Middle frontal gyrus (tissue), 1 donor: ENCODE measurements around the gene CNNM2.
"Not testable (repeated sequence)": the region's sequence is repeated elsewhere in the genome, so short reads cannot be mapped to it uniquely, and the experiment has no call there.

Experiments used
- DNase-seq: peaks from one replicate; pipeline ENCODE4 v3.0.0-alpha.2; 2015; ENCODE audit warnings: low spot score; ENCODE audit errors: extremely low spot score

Gene CNNM2

GRCh38 chr10:103105462-103105861, 187.4 kb downstream of the CNNM2 start:
- no peak for DNase-seq

DNA sequence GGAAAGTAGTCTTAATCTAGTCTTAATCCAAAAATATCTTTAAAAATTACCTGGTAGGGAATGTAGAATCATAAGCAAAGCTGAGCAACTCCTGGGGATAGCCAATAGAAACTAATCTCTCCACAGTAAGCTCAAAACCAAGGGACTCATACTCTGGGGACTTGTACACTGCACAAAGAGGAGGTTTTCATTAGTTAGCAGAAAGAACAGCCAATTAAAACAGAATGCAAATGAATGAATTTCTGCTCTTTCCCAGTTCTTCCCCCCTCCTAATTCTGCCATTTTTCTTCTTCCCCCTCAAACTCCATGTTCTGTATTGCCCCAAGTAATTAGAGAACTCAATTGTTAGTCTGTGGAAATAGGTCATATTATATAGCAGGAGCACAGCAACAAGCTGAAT, 188.4 kb downstream of the CNNM2 start:
- DNase-seq, result no peak

- DNase-seq, result no peak
Measured at GRCh38 chr10:103109821-103110220, 191.7 kb downstream of the CNNM2 start.

GRCh38 chr10:103110407-103110806, 192.3 kb downstream of the CNNM2 start:
- DNase-seq, result no peak

- DNase-seq, result no peak
Measured at GRCh38 chr10:103111031-103111917, 193.2 kb downstream of the CNNM2 start.

DNA sequence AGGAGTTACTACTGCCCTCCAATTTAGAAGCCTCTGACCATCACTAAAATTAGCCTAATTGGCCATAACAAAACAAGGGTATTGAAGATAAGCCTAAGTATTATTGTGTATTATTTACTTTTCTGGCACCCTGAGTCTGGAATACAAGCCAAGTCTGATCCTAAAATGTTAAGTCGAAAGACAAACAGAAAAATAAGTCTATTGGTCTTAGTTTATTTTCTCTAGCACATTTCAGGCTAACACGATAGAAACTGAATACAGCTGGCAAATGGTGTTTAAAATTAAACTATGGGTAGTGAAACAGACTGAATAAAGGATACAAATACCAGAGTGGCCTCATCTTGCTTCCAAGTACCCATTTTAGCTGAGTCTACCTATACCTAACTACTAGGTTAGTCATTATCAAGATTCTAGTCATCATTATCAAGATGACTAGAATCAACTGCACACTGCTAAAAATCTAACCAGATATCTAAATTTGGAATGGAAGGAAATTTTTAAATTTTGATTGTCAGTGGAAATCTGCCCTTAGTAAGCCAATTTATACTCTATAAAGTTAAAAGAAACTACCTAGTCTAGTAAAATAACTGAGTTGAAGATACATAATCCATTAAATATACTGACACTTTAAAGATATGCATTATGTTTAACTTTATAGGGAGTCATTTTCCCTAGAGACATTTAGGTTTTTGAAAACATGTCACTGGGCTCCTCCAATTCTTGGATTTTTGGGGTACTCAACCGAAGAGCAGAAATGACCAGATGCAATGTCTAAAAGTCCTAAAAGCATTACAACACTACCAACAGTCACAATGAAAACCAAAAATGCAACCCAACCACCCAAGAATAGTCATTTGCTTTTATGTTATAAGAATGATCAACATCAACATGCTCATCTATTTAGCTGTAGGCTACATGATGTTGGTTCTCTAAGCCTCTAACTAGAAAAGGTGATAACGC, 194.1 kb downstream of the CNNM2 start:
- no peak for DNase-seq

DNA sequence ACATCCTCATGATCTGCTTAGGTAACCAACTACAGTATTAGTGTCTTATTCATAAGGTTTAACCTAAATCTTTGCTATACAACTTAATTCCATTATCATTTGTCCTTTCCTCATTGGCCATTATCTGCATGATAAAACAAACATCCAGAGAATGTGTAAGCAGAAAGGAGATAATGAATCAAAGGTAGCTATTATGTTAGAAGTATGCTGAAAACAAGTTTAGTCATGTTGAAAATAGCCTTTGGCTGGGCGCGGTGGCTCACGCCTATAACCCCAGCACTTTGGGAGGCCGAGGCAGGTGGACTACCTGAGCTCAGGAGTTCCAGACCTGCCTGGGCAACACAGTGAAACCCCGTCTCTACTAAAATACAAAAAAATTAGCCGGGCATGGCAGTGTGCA, 196.8 kb downstream of the CNNM2 start:
- DNase-seq, result no peak

DNA sequence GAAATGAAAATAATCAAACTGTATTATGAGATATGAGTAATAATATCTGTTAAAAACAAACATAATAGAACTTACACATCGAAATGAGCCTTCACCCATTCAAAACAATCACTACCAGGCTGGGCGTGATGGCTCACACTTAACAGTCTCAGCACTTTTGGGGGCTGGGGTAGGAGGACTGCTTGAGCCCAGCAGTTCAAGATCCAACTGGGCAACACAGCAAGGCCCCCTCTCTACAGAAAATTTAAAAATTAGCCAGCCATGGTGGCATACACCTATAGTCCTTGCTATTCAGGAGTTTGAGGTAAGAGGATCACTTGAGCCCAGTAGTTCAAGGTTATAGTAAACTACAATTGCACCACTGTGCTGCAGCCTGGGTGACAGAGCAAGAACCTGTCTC, 199.2 kb downstream of the CNNM2 start:
- DNase-seq, result no peak

DNA sequence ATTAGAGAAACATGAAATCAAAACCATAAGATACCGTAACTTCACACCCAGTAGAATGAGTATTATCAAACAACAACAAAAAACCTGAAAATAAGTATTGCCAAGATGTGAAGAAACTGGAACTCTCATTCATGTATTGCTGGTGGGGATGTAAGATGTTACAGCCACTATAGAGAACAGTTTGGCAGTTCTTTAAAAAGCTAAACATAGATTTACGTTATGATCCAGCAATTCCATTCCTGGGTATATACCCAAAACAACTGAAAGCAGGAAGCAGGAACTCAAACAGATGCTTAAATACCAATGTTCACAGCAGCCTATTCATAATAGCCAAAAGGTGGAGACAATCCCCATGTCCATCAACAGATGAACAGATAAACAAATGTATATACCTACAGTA, 202.5 kb downstream of the CNNM2 start:
- no peak for DNase-seq

DNA sequence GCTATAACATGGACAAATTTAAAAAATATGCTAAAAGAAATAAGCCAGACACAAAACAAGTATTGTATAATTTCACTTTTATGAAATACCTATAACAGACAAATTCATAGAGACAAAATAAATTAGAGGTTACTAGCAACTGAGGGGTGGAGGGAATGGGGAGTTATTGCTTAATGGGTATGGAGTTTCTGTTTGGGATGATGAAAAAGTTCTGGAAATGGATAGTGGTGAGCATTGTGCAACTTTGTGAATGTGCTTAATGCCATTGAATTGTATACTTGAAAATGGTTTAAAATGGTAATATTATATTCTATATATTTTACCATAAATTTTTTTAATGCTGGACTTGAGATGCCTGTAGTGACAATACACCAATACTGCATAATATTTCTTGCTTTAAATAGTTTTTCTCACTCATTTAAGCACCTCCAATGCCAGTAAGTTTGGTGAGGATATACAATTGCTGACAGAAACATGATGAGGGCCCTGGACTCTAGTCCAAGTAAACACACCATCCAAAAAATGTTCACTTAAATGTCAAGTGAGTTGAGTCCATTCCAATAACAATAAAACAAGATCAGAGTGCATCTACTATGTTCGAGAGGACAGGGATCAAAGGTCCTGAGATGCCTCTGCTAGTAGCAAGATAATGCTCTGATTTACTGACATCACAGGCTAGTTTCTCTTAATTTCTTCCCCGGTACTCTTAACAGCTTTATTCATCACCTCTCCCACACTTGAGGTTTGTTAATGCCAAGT, 203.1 kb downstream of the CNNM2 start:
- no peak for DNase-seq

DNA sequence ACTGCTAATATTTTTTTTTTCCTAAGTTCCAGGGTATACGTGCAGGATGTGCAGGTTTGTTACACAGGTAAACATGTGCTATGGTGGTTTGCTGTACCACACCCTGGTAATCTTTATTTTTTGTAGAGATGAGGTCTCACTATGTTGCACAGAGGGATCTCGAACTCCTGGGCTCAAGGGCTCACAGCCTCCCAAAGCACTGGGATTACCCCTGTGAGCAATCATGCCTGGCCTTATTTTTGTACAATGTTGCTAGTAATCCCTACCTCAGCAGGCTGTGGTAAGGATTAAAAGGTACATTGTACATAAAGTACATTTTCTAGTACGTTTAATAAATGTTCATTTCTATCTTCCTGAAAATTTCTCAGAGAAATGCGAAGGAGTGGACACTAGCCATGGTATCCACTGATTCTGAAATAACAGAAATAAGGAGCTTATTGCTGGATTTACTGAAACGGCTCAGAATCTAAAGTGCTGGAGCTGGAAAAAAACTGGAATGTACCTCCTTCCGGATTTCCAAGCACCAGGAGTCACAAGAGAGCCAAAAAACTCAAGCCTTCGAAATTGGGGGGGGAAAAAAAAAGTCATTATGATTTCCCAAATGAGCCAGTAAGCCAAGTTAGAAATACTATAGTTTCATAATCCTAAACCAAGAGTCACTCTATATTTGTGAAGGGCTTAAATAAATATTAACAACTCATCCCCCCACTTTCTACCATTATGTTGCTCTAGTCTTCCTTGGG, 205.4 kb downstream of the CNNM2 start:
- no peak for DNase-seq

- no peak for DNase-seq
Measured at GRCh38 chr10:103124420-103125096, 206.5 kb downstream of the CNNM2 start.

DNA sequence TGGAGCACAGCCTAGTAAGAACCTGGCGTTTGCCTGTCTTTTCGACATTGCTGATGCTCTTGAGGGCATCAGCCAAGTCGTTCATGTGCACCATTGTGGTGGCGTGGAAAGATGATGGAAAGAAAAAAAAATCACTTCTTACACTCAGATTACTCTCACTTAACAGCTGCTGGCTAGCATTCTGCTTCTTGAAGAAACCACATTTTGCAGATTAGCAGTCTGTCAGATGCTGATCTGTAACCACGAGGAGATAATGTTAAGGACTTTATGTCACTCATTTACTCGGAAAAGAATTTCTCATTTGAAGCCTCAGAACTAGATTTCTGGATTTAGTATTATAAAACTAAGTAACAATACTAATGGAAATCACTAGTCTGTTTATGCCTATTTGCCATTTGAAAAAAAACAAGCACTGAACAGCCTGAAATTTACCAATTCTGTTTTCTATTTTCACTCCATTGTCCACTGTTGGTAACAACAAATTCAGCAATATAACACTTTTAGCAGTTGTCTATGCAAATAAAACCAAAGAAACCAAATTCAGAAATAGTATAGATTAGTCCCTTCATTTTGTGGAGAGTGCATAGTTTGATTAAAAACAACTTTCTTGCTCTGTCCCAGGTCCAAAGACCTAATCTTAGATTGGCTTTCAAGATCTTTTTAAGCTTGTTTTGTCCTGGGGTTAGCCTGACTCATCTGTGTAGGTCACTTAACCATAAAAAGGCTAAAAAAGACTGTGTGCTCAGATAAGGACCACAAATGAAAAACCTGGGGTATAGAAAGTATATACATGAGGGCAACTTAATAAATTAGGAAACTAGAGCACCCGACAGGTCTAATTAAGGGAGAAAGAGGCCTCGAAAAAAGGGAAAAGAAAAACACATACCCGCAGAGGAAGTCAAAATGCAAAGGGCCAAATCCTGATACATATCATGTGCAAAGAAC, 207.5 kb downstream of the CNNM2 start:
- DNase-seq, result no peak

GRCh38 chr10:103127241-103127640, 209.1 kb downstream of the CNNM2 start:
- DNase-seq, result no peak

DNA sequence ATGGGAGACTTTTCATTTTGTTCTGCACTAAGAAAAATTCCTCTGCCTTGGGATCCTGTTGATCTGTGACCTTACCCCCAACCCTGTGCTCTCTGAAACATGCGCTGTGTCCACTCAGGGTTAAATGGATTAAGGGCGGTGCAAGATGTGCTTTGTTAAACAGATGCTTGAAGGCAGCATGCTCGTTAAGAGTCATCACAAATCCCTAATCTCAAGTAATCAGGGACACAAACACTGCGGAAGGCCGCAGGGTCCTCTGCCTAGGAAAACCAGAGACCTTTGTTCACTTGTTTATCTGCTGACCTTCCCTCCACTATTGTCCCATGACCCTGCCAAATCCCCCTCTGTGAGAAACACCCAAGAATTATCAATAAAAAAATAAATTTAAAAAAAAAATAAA, 212.1 kb downstream of the CNNM2 start:
- DNase-seq, result not testable (repeated sequence)

DNA sequence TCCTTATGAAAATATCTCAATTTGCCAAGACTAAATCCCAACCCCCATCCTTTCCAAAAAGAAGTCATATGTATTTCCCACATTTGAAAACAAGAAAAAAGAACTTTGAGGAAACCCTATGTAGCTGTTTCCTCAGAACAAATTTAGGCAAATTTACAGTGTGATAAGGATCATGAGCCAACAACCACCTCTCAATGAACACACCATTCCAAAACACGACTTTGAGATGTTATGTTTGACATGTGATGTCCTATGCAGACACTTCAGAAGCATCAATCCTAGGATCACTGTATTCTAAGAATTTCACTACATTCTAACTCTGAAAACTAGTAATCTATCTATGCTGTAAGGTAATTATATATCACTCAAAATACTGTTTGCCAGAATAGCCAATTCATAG, 212.8 kb downstream of the CNNM2 start:
- no peak for DNase-seq

DNA sequence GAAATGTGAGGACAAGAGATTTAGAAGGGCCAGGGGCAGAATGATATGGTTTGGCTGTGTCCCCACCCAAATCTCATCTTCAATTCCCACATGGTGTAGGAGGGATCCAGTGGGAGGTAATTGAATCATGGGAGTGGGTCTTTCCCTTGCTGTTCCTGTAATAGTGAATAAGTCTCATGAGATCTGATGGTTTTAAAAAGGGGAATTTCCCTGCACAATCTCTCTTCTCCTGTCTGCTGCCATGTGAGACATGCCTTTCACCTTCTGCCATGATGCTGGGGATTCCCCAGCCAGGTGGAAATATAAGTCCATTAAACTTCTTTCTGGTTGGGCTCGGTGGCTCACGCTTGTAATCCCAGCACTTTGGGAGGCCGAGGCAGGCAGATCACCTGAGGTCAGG, 217.1 kb downstream of the CNNM2 start:
- DNase-seq, result not testable (repeated sequence)

- DNase-seq, result no peak
Measured at GRCh38 chr10:103139803-103140202, 221.7 kb downstream of the CNNM2 start.
